ENCODE data around the gene NUDT2.

The NUDT2 gene

GRCh38 chr9:34373749-34374148 lies 44.4 kb downstream of the NUDT2 start:
- H3K4me1 ChIP-seq (ENCODE audit: control insufficient read depth in 1 of 2, insufficient read depth in 1 of 2, low read depth in 1 of 2, low read length in 1 of 2) = peaks cover 17 to 18% of the 10 kb centered on the region in 2 experiments
- no peak overlapping the region for H3K27ac ChIP-seq
- TF ChIP-seq CTCF (IDR thresholded peaks at IDR 0.05) = no peak
- peaks cover 45% of the 10 kb centered on the region for H3K27me3 ChIP-seq
- no peak overlapping the region for H3K4me3 ChIP-seq (ENCODE audit: low read depth in 1 of 2, low read length in 1 of 2)
- no peaks in the 10 kb centered on the region for H3K36me3 ChIP-seq
- no peaks in the 10 kb centered on the region for H3K9me3 ChIP-seq

DNA sequence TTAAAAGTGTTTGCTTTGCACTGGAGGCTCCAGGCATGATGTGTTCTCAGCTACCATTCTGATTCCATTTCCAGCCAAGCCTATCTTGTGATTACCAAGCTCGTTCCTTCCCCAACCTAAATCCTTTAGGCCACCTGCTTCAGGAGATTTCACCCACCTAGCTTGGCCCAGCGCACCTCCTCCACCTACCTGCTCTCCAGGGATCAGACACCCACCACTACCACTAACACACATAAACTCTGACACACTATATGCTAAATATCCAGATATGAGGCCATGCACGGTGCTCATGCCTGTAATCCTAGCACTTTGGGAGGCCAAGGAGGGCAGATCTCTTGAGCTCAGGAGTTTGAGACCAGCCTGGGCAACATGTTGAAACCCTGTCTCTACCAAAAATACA lies 45.0 kb downstream of the NUDT2 start:
- no peaks in the 10 kb centered on the region for H3K36me3 ChIP-seq
- TF ChIP-seq CTCF (IDR thresholded peaks at IDR 0.05) = no peak
- H3K4me1 ChIP-seq (ENCODE audit: control insufficient read depth in 1 of 2, insufficient read depth in 1 of 2, low read depth in 1 of 2, low read length in 1 of 2) = peaks cover 18 to 20% of the 10 kb centered on the region in 2 experiments
- no peak overlapping the region for H3K27ac ChIP-seq
- peaks cover 49% of the 10 kb centered on the region for H3K27me3 ChIP-seq
- H3K9me3 ChIP-seq = no peaks in the 10 kb centered on the region
- H3K4me3 ChIP-seq (ENCODE audit: low read depth in 1 of 2, low read length in 1 of 2) = no peak overlapping the region

GRCh38 chr9:34374905-34375552 lies 45.7 kb downstream of the NUDT2 start:
- no peaks in the 10 kb centered on the region for H3K9me3 ChIP-seq
- H3K4me3 ChIP-seq (ENCODE audit: low read depth in 1 of 2, low read length in 1 of 2) = no peak overlapping the region
- no peak for TF ChIP-seq CTCF (IDR thresholded peaks at IDR 0.05)

GRCh38 chr9:34375901-34376595 lies 46.7 kb downstream of the NUDT2 start:
- Histone ChIP-seq H3K4me1 (ENCODE audit: control insufficient read depth in 1 of 2, insufficient read depth in 1 of 2, low read depth in 1 of 2, low read length in 1 of 2) (peaks cover 33 to 37% of the 10 kb centered on the region in 2 experiments), H3K4me3 (ENCODE audit: low read depth in 1 of 2, low read length in 1 of 2) (peak overlapping the region; percentile 77 to 92), H3K27me3 (peaks cover 59% of the 10 kb centered on the region), H3K36me3 (no peaks in the 10 kb centered on the region), H3K9me3 (no peaks in the 10 kb centered on the region), H3K27ac (no peak overlapping the region)
- TF ChIP-seq CTCF (IDR thresholded peaks at IDR 0.05) = no peak

More at GRCh38 chr9:34374905-34375552, 45.7 kb downstream of the NUDT2 start:
- Histone ChIP-seq H3K27ac (no peak overlapping the region), H3K27me3 (peaks cover 56% of the 10 kb centered on the region), H3K36me3 (no peaks in the 10 kb centered on the region), H3K4me1 (ENCODE audit: control insufficient read depth in 1 of 2, insufficient read depth in 1 of 2, low read depth in 1 of 2, low read length in 1 of 2) (peaks cover 24 to 27% of the 10 kb centered on the region in 2 experiments)

- Histone ChIP-seq H3K4me3 (ENCODE audit: low read depth in 1 of 2, low read length in 1 of 2) (peak within 1 kb of the TSS; percentile 77 to 92), H3K36me3 (no peaks in the 10 kb centered on the region), H3K4me1 (ENCODE audit: control insufficient read depth in 1 of 2, insufficient read depth in 1 of 2, low read depth in 1 of 2, low read length in 1 of 2) (peaks cover 33 to 41% of the 10 kb centered on the region in 2 experiments), H3K27me3 (peaks cover 67% of the 10 kb centered on the region), H3K9me3 (no peaks in the 10 kb centered on the region), H3K27ac (no peak within 1 kb of the TSS)
- TF ChIP-seq CTCF (IDR thresholded peaks at IDR 0.05) = no peak
Measured at GRCh38 chr9:34376596-34377403, 47.4 kb downstream of the NUDT2 start, which contains the start of gene MYORG. MYORG (minus strand) TSS chr9:34376898; CDS start chr9:34372943, 3,955 bp downstream.

Measured in neutrophil (primary cell).